ENCODE results near the gene RAB40B.

Gene RAB40B

GRCh38 chr17:82613283-82614094 is 85.0 kb downstream of the RAB40B start:
- no peaks in the 10 kb centered on the region for H3K27me3 Mint-ChIP-seq
- ATAC-seq (peak; percentile 52), DNase-seq (no peak)
- no peak overlapping the region for H3K4me3 Mint-ChIP-seq
- no peaks in the 10 kb centered on the region for H3K9me3 Mint-ChIP-seq
- no peaks in the 10 kb centered on the region for H3K4me1 Mint-ChIP-seq
- H3K27ac Mint-ChIP-seq: peak overlapping the region in 1 of 2 donors; percentile 2

- Mint-ChIP-seq H3K4me3 (no peak overlapping the region), H3K27ac (no peak overlapping the region), H3K9me3 (no peaks in the 10 kb centered on the region), H3K27me3 (no peaks in the 10 kb centered on the region), H3K4me1 (no peaks in the 10 kb centered on the region)
- ATAC-seq (no peak), DNase-seq (no peak)
Observed at GRCh38 chr17:82611140-82612058, 87.1 kb downstream of the RAB40B start.

GRCh38 chr17:82609655-82610054 is 88.8 kb downstream of the RAB40B start:
- DNase-seq: no peak
- peak overlapping the region in 1 of 2 donors; percentile 64 for H3K27ac Mint-ChIP-seq
- no peak overlapping the region for H3K4me3 Mint-ChIP-seq
- H3K27me3 Mint-ChIP-seq: no peaks in the 10 kb centered on the region
- ATAC-seq: no peak
- H3K9me3 Mint-ChIP-seq: no peaks in the 10 kb centered on the region
- H3K4me1 Mint-ChIP-seq: no peaks in the 10 kb centered on the region

GRCh38 chr17:82608816-82609215 is 89.7 kb downstream of the RAB40B start:
- Mint-ChIP-seq H3K27ac (peak overlapping the region in 1 of 2 donors; percentile 50), H3K27me3 (no peaks in the 10 kb centered on the region), H3K9me3 (no peaks in the 10 kb centered on the region), H3K4me1 (peaks cover 5% of the 10 kb centered on the region), H3K4me3 (no peak overlapping the region)
- DNase-seq: no peak
- no peak for ATAC-seq

- Mint-ChIP-seq H3K4me1 (peaks cover 8% of the 10 kb centered on the region), H3K27ac (peak overlapping the region in 1 of 2 donors; percentile 33)
Observed at GRCh38 chr17:82605939-82606600, 92.4 kb downstream of the RAB40B start.

More at GRCh38 chr17:82605939-82606600, 92.4 kb downstream of the RAB40B start:
- ATAC-seq (no peak), DNase-seq (no peak)
- no peaks in the 10 kb centered on the region for H3K27me3 Mint-ChIP-seq
- H3K9me3 Mint-ChIP-seq: no peaks in the 10 kb centered on the region
- H3K4me3 Mint-ChIP-seq: no peak overlapping the region

All from stimulated activated naive CD8-positive, alpha-beta T cell treated with anti-CD3 and anti-CD28 coated beads, Interleukin-15, amount 100 ng/mL, for 72 hours (primary cell).